Caki2 (cell line): ENCODE data around the gene MSI2. TPM values are rescaled to one million over a fixed set of nuclear protein-coding genes. Genes with fewer than 3 reads are reported as not detected.

Source experiments
- DNase-seq: peaks from one replicate; pipeline ENCODE4 v3.0.0-alpha.2; 2015; ENCODE audit warnings: low read depth
- in situ Hi-C: cut with HindIII; loops from 2 replicates; pipeline ENCODE4 v1.10.0; 2016; ENCODE audit warnings: low sequenced_read_pairs, low pct_unique_long_range_greater_than_20kb, mixed read lengths
- total RNA-seq: library from RNA; depleted of rRNA; stranded (reverse); fragments of >200 nt; shearing (Covaris generic); gene quantifications from 2 replicates; pipeline ENCODE4 v1.2.3, GENCODE V29; 2014; ENCODE audit warnings: low replicate concordance

MSI2 gene
- total RNA-seq, 1 experiment from 2014 or later, result 67.1 TPM

DNA sequence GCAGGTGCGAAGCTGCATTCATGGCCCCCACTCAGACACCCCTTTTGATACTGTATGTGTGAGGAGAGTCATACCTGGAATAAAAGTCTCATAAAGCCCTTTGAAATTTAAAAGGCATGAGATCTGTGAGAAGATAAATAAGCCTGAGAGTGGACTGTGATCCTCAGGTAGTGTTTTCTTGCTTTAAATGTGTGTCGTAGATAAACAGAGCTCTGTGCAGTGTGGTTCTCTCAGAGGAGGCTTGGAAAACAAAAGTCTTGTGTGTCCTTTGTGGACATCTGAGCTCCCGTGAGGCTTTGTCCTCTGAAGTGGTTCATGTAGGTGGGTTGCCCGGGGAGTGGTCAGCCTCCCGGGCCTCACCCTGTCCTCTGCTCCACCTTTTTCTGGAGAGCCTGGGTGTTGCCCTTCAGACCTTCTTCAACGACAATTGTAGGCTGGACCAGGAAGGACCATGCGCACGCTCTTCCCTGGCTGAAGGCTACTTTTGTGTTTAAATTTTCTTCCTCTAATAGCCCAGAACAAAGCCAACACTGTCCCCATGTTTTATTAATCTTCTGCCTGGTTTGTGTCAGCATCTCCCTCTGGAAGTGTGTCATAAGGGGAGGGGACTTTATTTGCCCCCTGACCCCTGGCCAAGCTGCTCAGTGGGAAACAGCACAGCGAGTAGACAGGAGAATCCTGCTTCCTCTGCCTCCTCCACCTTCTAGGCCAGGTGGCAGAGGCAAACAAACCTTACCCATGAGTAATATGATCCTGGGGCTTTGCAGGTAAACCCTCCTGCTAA, 151.2 kb downstream of the MSI2 start:
- in situ Hi-C loops, result loop anchor here (5.0 kb wide), 1 partner anchor 40 kb away; no protein-coding TSS in a partner anchor
- peak; percentile 80 for DNase-seq

GRCh38 chr17:57408071-57408811, 151.9 kb downstream of the MSI2 start:
- DNase-seq, result no peak
- in situ Hi-C loops, result loop anchor here (5.0 kb wide), 1 partner anchor 41 kb away; no protein-coding TSS in a partner anchor

GRCh38 chr17:57410169-57410568, 153.8 kb downstream of the MSI2 start:
- in situ Hi-C loops, result no loop called here
- DNase-seq, result no peak

- no peak for DNase-seq
- in situ Hi-C loops, result no loop called here
Measured at GRCh38 chr17:57412520-57413096, 156.3 kb downstream of the MSI2 start.

DNA sequence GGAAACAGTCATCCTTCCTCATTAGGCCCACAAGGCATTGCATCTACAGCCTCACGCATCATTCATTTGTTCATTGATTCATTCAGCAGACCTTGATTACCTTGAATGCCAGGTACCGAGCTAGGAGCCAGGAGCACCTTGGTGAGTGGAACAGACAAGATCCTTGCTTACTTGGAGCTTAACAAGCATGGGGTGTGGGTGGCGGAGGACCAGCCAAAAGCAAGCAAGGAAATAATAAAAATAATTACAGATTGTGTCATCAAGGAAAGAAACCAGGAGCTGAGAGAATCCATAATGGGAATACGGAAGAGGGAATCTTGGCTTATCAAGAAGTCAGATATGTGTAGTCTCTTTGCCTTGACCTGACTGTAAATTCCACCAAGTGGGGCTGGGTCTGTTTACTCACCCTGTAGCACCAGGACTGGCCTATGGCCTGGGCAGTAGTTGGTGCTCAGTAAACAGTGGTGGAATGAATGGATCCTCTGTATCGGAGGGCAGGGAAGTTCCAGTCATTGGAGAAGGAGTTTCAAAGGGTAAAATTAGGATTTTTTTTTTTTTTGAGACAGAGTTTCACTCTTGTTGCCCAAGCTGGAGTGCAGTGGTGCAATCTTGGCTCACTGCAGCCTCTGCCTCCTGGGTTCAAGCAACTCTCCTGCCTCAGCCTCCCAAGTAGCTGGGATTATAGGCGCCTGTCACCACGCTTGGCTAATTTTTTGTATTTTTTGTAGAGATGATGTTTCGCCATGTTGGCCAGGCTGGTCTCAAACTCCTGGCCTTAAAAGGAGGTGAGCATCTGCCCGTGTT, 157.7 kb downstream of the MSI2 start:
- in situ Hi-C loops, result no loop called here
- no peak for DNase-seq

- DNase-seq, result no peak
- in situ Hi-C loops, result no loop called here
Measured at GRCh38 chr17:57415751-57416207, 159.5 kb downstream of the MSI2 start.

DNA sequence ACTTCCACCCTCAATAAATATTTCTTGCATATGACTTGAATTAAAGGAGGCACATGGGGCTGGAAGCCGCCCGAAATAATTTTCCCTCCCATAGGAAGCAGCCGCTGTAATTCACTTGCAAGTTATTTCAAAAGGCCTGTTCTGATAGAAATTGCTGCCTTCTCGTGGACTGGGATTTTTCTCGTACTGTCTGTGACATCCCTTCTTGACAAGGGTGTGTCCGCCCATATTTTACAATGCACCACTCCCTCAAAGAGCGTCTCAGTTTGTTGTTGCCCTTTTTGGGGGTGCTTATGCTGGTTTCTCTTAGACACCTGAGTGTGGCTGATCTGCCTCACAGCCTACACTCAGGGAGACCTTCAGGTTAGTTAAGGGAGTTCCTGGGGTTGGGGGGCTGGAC, 160.0 kb downstream of the MSI2 start:
- in situ Hi-C loops, result no loop called here
- DNase-seq, result no peak

GRCh38 chr17:57417956-57418355, 161.6 kb downstream of the MSI2 start:
- DNase-seq, result no peak
- in situ Hi-C loops, result no loop called here

DNA sequence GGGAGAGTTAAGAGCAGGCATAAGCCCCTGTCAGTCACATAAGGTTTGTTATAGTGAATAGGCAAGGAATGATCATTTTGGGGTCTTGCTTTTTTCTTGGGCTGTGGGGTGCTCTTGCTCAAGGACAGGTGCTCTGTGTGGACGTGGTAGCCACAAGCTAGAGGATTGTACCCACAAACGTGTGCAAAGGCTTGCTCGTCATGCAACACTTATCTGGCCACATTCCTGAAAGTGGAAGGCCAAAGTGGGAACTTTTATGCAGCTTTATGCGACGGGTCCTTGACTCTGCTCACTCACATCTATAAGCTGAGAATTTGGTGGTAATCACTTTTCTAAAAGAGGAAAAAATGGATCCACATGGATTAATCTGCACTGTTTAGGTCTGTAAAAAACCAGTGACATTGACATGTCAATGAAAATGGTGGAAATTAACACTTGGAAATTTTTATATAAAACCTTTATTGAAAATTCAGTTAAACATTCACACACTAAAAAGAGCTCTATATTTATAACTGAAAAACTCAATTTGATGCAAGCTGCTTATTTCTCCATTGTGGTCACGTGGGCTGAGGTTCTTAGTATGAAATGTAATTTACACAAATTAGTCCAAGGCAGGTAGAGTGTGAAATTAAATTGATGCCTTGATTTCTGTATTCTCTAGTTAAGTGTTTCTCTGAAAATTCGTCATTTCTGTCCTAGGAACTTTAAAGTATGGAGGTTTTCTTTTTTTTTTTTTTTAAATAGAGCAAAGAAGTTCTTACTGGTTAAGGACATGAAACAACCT, 162.3 kb downstream of the MSI2 start:
- DNase-seq, result no peak
- in situ Hi-C loops, result no loop called here

GRCh38 chr17:57419940-57420550, 163.7 kb downstream of the MSI2 start:
- peak; percentile 57 for DNase-seq
- in situ Hi-C loops, result no loop called here

DNA sequence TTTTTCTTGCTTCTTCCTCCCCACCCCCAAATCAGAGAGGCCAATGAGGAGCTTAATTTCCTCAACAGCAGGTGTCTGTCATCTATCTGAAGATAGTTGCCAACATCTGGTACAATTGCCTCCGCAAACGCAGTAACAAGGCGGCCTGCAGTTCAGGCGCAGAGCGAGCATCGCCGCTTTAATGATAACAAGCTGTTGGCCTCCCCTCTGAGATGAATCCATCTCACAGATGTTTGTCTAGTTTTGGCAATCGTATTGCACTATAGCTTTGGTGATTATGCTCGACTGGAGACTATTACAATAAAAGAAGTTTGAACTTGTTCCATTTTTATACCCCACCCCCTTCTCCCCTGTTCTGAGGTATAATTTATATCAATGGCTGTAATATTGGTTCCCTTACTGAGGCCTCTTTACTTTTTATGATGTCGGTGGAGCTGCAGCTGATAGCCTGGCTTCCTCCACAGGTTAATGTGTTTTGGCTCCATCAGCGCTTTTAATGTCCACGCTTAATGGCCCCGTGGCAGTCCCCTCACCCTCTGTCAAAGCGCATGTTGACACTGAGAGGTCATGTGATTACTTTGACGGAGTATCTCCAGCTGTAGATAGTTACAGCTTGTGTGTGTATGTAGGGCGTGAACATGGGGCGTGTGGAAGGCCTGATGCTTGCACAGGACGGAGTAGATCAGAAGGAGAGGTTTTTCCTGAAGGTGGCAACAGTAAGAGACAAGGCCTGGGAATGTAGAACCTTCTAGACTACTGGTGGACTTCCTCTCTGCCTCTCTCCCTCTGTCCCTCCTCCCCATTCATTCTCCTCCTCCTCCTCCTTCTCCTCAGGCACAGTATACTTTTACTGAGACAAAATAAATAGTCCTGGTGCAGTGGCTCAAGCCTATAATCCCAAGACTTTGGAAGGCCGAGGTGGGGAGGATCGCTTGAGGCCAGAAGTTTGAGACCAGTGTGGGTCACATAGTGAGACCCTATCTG, 164.7 kb downstream of the MSI2 start:
- DNase-seq, result no peak
- in situ Hi-C loops, result no loop called here

DNA sequence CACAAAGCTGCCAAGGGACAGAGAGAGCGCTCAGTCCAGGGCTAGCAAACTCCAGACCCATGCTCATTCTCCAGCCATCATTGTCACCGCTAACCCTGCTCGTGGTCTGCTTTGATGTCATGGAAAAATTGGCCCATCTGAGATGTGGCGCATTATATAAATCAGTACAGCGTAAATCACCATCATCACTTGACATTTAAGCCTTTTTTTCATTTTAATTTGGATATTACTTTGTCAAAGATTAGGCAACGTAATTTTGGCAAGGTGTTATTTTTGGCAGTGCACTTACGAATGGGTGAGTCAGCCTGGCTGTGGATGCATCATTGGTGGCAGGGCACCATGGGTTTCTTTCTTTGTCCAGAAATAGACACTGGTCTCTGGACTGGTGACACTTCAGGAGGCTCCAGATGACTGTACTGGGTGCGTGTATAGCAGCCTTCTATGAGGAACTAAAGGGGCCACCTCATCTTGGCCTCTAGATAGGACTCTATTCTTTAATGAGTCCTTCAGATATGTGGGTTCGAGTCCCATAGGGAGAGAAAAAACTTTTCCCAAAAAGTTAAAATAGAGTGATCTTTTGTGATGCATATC, 166.3 kb downstream of the MSI2 start:
- peak; percentile 84 for DNase-seq

GRCh38 chr17:57423541-57423940, 167.2 kb downstream of the MSI2 start:
- DNase-seq, result no peak
- in situ Hi-C loops, result no loop called here

More for the DNA sequence above, 166.3 kb downstream of the MSI2 start:
- in situ Hi-C loops, result no loop called here

DNA sequence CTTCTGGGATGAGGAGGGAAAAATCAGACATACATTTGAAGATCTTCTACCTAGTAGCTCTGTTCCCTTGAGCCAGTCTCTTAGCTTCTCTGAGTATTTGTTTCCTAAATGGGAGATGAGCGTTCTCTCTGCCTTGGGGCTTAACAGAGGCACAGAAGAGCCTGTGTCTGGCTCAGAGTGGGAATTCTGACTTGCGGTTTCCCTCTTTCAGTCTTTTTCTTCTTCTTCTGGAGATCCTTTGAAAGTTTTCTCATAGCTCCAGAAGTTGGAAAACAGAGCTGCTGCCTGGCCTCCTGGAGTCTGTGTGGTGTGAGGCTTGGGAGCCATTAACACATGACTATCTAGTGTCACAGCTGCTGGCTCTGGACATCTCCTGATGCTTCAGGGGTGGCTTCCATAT, 167.9 kb downstream of the MSI2 start:
- DNase-seq, result no peak
- in situ Hi-C loops, result no loop called here

GRCh38 chr17:57424777-57425188, 168.5 kb downstream of the MSI2 start:
- no peak for DNase-seq
- in situ Hi-C loops, result no loop called here

DNA sequence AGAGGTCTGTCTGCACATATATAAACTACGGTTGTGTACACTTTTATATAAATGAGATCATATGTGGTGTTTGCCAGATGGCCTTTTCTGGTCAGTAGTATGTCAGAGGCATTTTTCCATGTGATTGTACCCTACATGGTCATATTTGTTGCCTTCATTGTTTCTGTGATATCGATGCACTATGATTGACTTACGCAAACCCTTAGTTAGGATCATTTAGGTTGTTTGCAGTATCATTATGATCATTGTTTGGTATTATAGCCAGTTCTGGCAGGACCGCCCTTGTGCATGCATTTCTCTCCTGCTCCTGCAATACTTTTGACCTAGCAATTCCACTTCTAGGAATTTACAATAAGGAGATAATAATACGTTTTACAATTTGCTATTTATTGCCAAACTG, 169.1 kb downstream of the MSI2 start:
- in situ Hi-C loops, result no loop called here
- DNase-seq, result no peak
